Smooth muscle cell (in vitro differentiated cells): Measurements from ENCODE around the gene ADRA2A. TPM values are rescaled to one million over a fixed set of nuclear protein-coding genes. Genes with fewer than 3 reads are reported as not detected.

Experiments used
- DNase-seq: peaks from one replicate; lab custom pipeline; 2025; ENCODE audit not compliant: unreplicated experiment; lab: John Stamatoyannopoulos, UW
- H2AFZ ChIP-seq: fragments of 200-600 bp; sonication (generic); 2 replicates; pipeline ENCODE4 v1.6.0; 2016; ENCODE audit warnings: antibody characterized with exemption, low read depth, mild to moderate bottlenecking
- H3F3A ChIP-seq: fragments of 200-600 bp; sonication (generic); 2 replicates; pipeline ENCODE4 v1.6.0; 2017; ENCODE audit warnings: antibody characterized with exemption, low read depth
- H3K27ac ChIP-seq: fragments of 200-600 bp; sonication (generic); 2 replicates; pipeline ENCODE4 v1.5.1; 2016; ENCODE audit warnings: low read depth, mild to moderate bottlenecking
- H3K27me3 ChIP-seq: fragments of 200-600 bp; sonication (generic); 2 replicates; pipeline ENCODE4 v1.6.1; 2016; ENCODE audit warnings: low read depth, mild to moderate bottlenecking
- H3K36me3 ChIP-seq: fragments of 200-600 bp; sonication (generic); 2 replicates; pipeline ENCODE4 v1.5.1; 2016; ENCODE audit warnings: low read depth
- H3K4me1 ChIP-seq: fragments of 200-600 bp; sonication (generic); 2 replicates; pipeline ENCODE4 v1.5.1; 2016; ENCODE audit warnings: low read depth
- H3K4me2 ChIP-seq: fragments of 200-600 bp; sonication (generic); 2 replicates; pipeline ENCODE4 v1.6.0; 2016; ENCODE audit warnings: mild to moderate bottlenecking
- H3K4me3 ChIP-seq: fragments of 200-600 bp; sonication (generic); 2 replicates; pipeline ENCODE4 v1.5.1; 2016; ENCODE audit warnings: mild to moderate bottlenecking
- H3K79me2 ChIP-seq: fragments of 200-600 bp; sonication (generic); 2 replicates; pipeline ENCODE4 v1.6.0; 2016; ENCODE audit warnings: low read depth, mild to moderate bottlenecking
- H3K9ac ChIP-seq: fragments of 200-600 bp; sonication (generic); 2 replicates; pipeline ENCODE4 v1.6.0; 2016; ENCODE audit warnings: low read depth
- H3K9me3 ChIP-seq: fragments of 200-600 bp; sonication (generic); replicated peaks from 2 replicates; pipeline ENCODE4 v1.5.1; 2016; ENCODE audit warnings: low read depth
- H4K20me1 ChIP-seq: fragments of 200-600 bp; sonication (generic); 2 replicates; pipeline ENCODE4 v1.6.0; 2016; ENCODE audit warnings: low read depth
- WGBS: methylation state at CpG from one replicate; pipeline ENCODE4 v1.1.7; 2016; ENCODE audit warnings: low lambda C conversion rate; 5-methylcytosine and 5-hydroxymethylcytosine counted together
- polyA plus RNA-seq: library from polyadenylated mRNA; unstranded; fragments of >200 nt; fragmentation: Nextera tagmentation; extraction: Ambion mirVana; gene quantifications from 2 replicates; pipeline ENCODE4 v1.2.1, GENCODE V29; 2016
- total RNA-seq: library from RNA; depleted of rRNA; stranded (reverse); fragments of >200 nt; gene quantifications from 2 replicates; pipeline ENCODE4 v1.2.3, GENCODE V29; 2014
- TF ChIP-seq, protein P1 (sequence below): fragments of 200-600 bp; sonication (generic); IDR thresholded peaks from 2 replicates; pipeline ENCODE4 v1.5.1; 2017; ENCODE audit warnings: borderline replicate concordance, mild to moderate bottlenecking, antibody characterized with exemption; ENCODE audit not compliant: insufficient read depth, poor library complexity, severe bottlenecking

The ADRA2A gene
- total and polyA plus RNA-seq, 2 experiments from 2014 or later: 0.67 to 3.8 TPM

DNA sequence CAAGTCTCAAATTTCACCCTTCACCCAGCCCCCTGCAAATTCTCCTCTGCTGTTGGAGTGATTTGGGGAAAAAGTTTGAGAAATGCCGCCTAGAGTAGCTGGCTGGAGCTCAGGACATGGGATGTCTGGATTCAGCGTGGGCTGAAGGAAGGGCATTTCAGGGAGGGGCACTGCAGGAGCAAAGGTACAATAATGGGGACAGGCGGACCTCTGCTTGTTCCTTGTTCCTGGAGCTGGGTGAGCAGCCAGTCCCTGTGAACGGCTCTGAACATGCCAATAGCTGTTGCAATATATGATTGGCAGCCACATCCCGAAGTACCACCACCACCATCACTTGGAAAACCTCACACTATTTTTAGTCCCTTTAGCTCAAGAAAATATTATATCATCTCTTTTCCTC lies 23.4 kb downstream of the ADRA2A start:
- peaks cover 4% of the 10 kb centered on the region for H3K27me3 ChIP-seq
- 89% methylated on average over 5 of the region's 5 CpGs for WGBS
- no peak for DNase-seq
- H3K9me3 ChIP-seq: no peaks in the 10 kb centered on the region
- H3K4me2 ChIP-seq: no peak overlapping the region
- no peak overlapping the region for H3K4me3 ChIP-seq
- TF ChIP-seq, protein P1, sequence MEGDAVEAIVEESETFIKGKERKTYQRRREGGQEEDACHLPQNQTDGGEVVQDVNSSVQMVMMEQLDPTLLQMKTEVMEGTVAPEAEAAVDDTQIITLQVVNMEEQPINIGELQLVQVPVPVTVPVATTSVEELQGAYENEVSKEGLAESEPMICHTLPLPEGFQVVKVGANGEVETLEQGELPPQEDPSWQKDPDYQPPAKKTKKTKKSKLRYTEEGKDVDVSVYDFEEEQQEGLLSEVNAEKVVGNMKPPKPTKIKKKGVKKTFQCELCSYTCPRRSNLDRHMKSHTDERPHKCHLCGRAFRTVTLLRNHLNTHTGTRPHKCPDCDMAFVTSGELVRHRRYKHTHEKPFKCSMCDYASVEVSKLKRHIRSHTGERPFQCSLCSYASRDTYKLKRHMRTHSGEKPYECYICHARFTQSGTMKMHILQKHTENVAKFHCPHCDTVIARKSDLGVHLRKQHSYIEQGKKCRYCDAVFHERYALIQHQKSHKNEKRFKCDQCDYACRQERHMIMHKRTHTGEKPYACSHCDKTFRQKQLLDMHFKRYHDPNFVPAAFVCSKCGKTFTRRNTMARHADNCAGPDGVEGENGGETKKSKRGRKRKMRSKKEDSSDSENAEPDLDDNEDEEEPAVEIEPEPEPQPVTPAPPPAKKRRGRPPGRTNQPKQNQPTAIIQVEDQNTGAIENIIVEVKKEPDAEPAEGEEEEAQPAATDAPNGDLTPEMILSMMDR: no peak
- no peak overlapping the region for H3K9ac ChIP-seq
- no peaks in the 10 kb centered on the region for H3F3A ChIP-seq
- H3K4me1 ChIP-seq: no peaks in the 10 kb centered on the region
- no peak overlapping the region for H2AFZ ChIP-seq
- no peak overlapping the region for H3K27ac ChIP-seq
- H4K20me1 ChIP-seq: no peaks in the 10 kb centered on the region
- H3K36me3 ChIP-seq: no peaks in the 10 kb centered on the region
- no peaks in the 10 kb centered on the region for H3K79me2 ChIP-seq

DNA sequence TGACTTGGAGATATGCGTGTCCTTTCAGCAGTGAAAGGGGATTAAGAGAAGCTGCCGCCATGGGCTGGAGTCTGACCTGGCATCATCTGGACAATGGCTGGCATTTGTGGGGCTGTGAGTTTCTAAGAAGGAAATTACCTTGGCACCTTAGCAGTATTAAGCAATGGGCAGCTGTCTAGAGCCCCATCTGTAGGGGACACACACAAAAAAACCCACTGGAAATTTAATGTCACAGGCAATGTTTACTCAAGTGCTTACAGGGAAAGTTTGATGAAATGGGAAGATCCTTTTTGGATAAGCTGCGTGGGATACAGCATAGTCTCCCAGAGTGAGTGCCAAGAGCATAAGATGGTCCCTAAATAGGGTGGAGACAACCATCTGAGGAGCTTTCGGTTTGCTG lies 25.0 kb downstream of the ADRA2A start:
- H3K79me2 ChIP-seq: no peaks in the 10 kb centered on the region
- no peak overlapping the region for H3K4me2 ChIP-seq
- no peaks in the 10 kb centered on the region for H3K36me3 ChIP-seq
- H3F3A ChIP-seq: no peaks in the 10 kb centered on the region
- no peak overlapping the region for H2AFZ ChIP-seq
- no peak for DNase-seq
- TF ChIP-seq, protein P1: no peak
- no peak overlapping the region for H3K27ac ChIP-seq
- H3K4me3 ChIP-seq: no peak overlapping the region
- no peaks in the 10 kb centered on the region for H4K20me1 ChIP-seq
- no peaks in the 10 kb centered on the region for H3K9me3 ChIP-seq
- H3K27me3 ChIP-seq: peaks cover 4% of the 10 kb centered on the region
- H3K9ac ChIP-seq: no peak overlapping the region
- H3K4me1 ChIP-seq: no peaks in the 10 kb centered on the region
- 79% methylated on average over 4 of the region's 4 CpGs for WGBS

DNA sequence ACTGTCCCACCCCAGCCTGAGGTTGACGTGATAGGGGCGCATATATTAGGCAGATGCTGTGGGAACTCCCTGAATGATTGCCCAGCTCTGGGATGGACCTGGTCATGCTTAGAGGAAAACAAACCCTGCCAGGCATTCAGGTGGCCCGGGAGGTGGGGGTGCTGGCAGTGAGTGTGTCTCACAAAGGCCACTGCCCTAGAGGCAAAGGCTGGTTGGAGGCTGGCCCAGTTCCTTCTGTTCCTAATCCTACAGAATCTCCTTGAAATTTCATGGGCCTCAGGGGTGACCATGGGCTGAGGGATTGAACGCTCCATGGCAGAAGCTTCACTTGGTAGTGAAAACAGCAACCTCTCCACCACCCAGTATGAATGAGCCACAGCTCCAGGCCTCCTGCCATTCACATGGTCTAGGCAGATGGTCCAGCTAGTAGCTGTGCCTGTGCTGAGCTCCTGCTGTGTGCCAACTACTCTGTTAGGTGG lies 25.6 kb downstream of the ADRA2A start:
- 83% methylated on average over 4 of the region's 4 CpGs for WGBS
- Histone ChIP-seq H3K36me3 (no peaks in the 10 kb centered on the region), H3K9ac (no peak overlapping the region), H2AFZ (no peak overlapping the region), H3K27ac (no peak overlapping the region), H3F3A (no peaks in the 10 kb centered on the region), H3K4me1 (no peaks in the 10 kb centered on the region), H3K4me2 (no peak overlapping the region), H3K79me2 (no peaks in the 10 kb centered on the region), H3K4me3 (no peak overlapping the region), H3K27me3 (peaks cover 4% of the 10 kb centered on the region), H3K9me3 (no peaks in the 10 kb centered on the region), H4K20me1 (no peaks in the 10 kb centered on the region)
- DNase-seq: no peak
- TF ChIP-seq, protein P1: no peak

DNA sequence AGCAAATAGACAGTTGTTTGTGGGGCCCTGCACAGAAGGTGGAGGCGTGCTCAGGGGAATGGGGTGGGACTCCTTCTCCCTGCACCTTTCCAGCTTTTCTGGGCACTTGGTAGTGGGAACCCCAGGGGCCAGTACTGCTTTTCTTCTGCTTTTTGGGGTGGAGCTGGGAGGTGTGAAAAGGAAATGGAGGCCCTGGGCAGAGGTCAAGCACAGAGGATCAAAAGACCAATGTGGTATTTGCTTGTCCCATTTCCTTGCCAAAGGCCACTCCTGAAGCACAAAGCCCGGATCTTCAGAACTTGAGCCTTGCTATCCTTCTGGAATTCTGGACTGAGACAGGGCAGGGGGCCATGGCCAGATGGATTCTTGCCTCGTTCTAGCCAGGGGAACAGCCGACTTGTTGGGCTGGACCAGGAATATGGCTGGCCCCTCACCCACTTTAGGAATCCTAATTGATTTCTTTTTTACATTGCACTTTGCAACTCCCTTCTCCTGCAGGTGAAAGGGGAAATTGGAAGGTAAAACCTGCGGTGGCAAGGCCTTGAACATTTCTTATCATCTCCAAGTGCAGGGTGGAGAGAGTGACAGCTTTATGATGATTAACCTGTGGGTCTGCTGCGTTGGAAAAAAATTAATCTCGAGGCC lies 26.5 kb downstream of the ADRA2A start:
- Histone ChIP-seq H4K20me1 (no peaks in the 10 kb centered on the region), H3K79me2 (no peaks in the 10 kb centered on the region), H3K9ac (no peak overlapping the region), H3K4me3 (no peak overlapping the region), H3K27ac (no peak overlapping the region), H3K27me3 (peaks cover 4% of the 10 kb centered on the region), H3F3A (no peaks in the 10 kb centered on the region), H3K9me3 (no peaks in the 10 kb centered on the region), H3K36me3 (no peaks in the 10 kb centered on the region), H3K4me2 (no peak overlapping the region), H2AFZ (no peak overlapping the region), H3K4me1 (no peaks in the 10 kb centered on the region)
- DNase-seq: no peak
- WGBS: 90% methylated on average over 7 of the region's 7 CpGs
- TF ChIP-seq, protein P1: no peak
